Limb (tissue), 2 donors: ENCODE results near the gene ARL5B.

Experiments
- DNase-seq, 2 donors: peaks; one replicate each; pipeline ENCODE4 v3.0.0-alpha.2; 2016; ENCODE audit errors: extremely low spot score in 2 of 2

Gene ARL5B

GRCh38 chr10:18658271-18659124, 733 bp upstream of the ARL5B start:
- DNase-seq = peak in 1 of 2 donors; percentile 27

- peak in 1 of 2 donors; percentile 18 for DNase-seq
Observed at GRCh38 chr10:18659819-18660535, 746 bp downstream of the ARL5B start.

- no peak for DNase-seq
Observed at GRCh38 chr10:18660816-18661431, 1.7 kb downstream of the ARL5B start.

- no peak for DNase-seq
Observed at GRCh38 chr10:18664841-18665478, 5.7 kb downstream of the ARL5B start.

GRCh38 chr10:18665815-18666558, 6.8 kb downstream of the ARL5B start:
- no peak for DNase-seq

GRCh38 chr10:18666810-18667209, 7.6 kb downstream of the ARL5B start:
- no peak for DNase-seq

- no peak for DNase-seq
Observed at GRCh38 chr10:18668026-18668425, 8.8 kb downstream of the ARL5B start.

GRCh38 chr10:18675086-18675801, 16.0 kb downstream of the ARL5B start:
- DNase-seq = no peak

- DNase-seq = no peak
Observed at GRCh38 chr10:18680754-18681153, 21.5 kb downstream of the ARL5B start.

- no peak for DNase-seq
Observed at GRCh38 chr10:18681366-18681765, 22.1 kb downstream of the ARL5B start.

- DNase-seq = no peak
Observed at GRCh38 chr10:18681971-18682411, 22.8 kb downstream of the ARL5B start.

- DNase-seq = no peak
Observed at GRCh38 chr10:18683427-18683826, 24.2 kb downstream of the ARL5B start.

- DNase-seq = no peak
Observed at GRCh38 chr10:18684416-18684815, 25.2 kb downstream of the ARL5B start.

- no peak for DNase-seq
Observed at GRCh38 chr10:18684953-18685352, 25.7 kb downstream of the ARL5B start.

GRCh38 chr10:18685555-18685954, 26.3 kb downstream of the ARL5B start:
- no peak for DNase-seq

GRCh38 chr10:18687195-18687594, 28.0 kb downstream of the ARL5B start:
- no peak for DNase-seq

GRCh38 chr10:18687706-18688105, 28.5 kb downstream of the ARL5B start:
- DNase-seq = no peak

GRCh38 chr10:18689498-18689897, 30.3 kb downstream of the ARL5B start:
- peak in 1 of 2 donors; percentile 64 for DNase-seq

GRCh38 chr10:18690541-18690940, 31.3 kb downstream of the ARL5B start:
- DNase-seq = no peak
